Measurements from ENCODE around the gene F2R.

The F2R gene

GRCh38 chr5:76690704-76691466, 25.0 kb upstream of the F2R start:
- DNase-seq (ENCODE audit: low read depth): no peak

DNA sequence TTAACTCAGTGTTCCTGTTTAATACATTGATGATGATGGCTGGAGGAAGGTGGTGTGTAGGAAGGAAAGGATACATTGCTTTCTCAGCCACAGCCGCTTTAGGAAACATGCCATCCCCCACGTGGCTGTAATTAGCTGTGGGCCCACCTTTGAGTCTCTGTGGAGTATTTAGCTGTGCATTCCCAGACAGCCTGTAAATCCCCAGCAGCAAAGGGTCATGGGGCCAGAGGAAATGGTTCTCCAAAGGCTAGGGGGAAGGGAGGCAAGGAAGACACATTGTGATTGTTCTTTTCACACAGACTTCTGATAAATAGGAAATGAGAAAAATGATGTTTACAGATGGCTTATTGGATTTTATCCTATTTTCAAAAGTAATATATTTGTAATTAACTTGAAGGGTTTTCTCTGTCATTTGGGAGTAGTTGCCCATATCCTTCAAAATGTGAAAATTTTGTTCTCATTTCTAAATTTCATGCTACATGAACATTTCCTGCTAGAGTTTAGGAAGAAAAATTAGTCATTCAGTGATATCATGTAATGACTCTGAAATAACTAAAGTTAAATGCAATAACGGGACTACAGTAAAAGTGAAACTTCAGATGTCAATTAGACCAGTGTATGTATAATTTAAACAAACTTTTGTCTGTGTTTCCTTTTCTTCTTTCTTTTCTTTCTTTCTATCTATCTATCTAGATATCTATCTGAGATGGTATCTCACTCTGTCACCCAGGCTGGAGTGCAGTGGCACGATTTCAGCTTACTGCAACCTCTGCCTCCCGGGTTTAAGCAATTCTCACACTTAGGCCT, 24.3 kb upstream of the F2R start:
- no peak for DNase-seq (ENCODE audit: low read depth)

- no peak for DNase-seq (ENCODE audit: low read depth)
Observed at GRCh38 chr5:76692274-76692540, 23.7 kb upstream of the F2R start.

DNA sequence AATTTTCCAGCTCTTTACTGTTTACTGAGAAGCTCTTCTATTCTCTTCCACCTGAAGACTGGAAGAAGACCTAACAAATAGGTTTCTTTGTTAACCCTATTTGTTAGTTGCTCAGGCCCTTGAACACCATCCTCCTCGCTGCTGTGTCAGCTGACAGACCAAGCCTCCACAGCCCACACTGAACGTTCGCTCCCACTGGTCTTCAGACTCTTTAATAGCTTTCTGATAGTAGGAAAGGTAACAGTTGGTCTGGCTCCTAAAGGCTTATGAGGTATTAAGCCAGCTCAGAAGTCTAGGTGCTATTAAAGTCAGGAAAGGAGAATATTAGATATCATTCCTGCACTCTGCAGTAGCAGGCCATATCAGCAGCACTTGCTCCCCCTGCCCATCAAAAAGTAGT, 23.3 kb upstream of the F2R start:
- no peak for DNase-seq (ENCODE audit: low read depth)

- no peak for DNase-seq (ENCODE audit: low read depth)
Observed at GRCh38 chr5:76693141-76693540, 22.8 kb upstream of the F2R start.

- DNase-seq (ENCODE audit: low read depth): no peak
Observed at GRCh38 chr5:76694317-76694716, 21.6 kb upstream of the F2R start.

DNA sequence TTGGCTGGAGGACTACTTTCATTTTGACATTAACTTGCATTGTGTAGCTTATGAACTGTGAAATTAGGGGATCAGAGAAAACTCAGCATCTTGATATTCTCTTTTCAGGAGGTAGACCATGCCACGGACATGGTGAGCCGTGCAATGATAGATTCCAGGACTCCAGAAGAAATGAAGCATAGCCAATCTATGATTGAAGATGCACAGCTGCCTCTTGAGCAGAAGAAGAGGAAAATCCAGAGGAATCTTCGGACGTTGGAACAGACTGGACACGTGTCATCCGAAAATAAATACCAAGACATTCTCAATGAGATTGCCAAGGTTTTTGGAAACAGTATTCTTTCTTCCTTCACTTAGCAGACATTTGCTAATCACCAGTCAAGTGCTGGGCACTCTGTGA, 20.6 kb upstream of the F2R start:
- DNase-seq (ENCODE audit: low read depth): no peak

DNA sequence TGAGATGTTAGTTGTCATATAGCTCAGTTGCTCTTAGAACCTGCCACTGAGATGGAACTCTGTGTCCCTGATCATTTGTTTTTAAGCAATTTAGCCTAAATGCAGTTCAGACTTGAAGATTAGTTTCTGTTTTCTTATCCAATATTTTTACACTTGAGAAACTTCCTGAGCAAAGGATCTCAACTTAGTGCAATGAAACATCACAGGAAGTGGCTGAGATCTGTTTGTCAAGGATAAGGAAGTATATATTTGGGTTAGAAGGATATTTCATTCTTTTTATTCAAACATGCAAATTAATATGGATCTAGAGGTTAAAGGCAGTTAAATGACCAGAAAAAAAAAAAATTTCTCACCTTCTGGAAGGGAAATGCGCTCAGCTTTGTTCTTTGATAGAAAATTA, 19.7 kb upstream of the F2R start:
- DNase-seq (ENCODE audit: low read depth): no peak

GRCh38 chr5:76697670-76698069, 18.3 kb upstream of the F2R start:
- DNase-seq (ENCODE audit: low read depth): no peak

DNA sequence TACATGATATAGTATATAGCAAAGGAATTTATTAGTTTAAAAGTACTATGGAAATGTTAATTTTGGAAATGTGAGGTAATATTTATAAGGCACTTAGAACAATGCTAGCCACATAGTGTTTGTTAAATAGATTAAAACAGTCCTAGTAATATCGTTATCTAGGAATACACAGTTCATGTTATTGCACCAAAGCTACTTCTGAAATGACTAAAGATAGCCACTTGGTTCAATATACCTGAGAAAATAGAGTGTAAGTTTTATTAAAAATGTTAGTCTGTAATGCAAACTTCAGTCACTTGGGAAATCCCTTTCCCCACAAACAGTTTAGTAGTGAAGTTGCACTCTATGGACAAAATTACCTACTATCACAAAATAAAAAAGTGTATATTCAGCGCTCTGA, 15.4 kb upstream of the F2R start:
- DNase-seq (ENCODE audit: low read depth): no peak

DNA sequence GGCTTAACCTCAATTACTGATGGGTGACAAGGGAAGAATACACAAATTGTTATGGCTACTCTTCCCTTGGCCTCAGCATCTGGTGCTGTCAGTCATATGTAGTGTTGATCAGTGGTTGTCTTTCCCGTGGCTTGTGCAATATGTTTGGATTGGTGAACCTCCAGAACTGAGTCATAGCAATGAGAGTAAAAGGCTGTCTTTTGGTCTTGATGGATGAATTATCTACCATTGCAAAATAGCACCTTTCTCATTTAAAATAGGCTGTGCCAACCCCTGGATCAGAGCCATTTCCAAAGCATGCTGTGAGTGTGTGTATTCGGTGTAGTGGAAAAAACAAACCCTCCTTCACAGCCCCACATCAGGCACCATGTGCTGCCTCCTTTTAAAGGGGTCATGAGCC, 14.6 kb upstream of the F2R start:
- DNase-seq (ENCODE audit: low read depth): no peak

- DNase-seq (ENCODE audit: low read depth): no peak
Observed at GRCh38 chr5:76703707-76704106, 12.2 kb upstream of the F2R start.

GRCh38 chr5:76704131-76704663, 11.7 kb upstream of the F2R start:
- DNase-seq (ENCODE audit: low read depth): no peak

DNA sequence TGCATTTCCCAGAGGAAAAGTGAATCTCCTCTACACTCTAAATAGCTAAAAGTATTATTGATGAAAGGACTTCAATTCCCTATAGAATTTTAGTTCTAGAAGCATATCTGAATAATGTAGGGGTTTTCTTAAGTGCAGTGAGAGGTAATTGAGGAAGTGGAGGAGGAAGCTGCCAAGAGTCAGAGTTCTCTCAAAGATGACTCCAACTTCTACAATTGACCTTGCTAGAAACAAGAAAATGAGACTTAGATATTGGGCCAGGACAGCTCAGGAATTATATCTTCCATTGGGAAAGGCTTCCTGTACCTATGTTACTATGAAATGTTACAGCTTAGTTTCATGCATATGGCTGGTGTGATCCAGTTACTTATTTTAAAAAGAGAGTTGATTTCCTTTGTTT, 10.4 kb upstream of the F2R start:
- DNase-seq (ENCODE audit: low read depth): no peak

DNA sequence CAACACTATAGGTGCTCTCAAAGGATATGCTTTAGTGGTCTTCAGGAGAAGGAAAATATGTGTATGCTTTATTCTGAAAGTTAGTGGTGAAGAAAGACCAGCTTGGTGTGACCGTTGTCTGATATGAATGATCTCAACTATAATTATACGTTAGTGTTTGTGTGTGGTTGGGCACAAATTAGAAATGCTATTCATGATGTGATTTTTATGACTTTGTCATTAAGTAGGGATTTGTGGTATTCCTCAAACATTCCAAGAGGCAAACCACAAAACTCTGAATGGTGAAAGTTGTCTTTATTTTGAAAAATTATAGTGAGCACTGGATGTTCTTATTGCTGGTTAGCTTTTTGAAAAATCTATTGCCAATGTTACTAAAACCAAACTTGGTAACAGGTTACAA, 6.2 kb upstream of the F2R start:
- no peak for DNase-seq (ENCODE audit: low read depth)

DNA sequence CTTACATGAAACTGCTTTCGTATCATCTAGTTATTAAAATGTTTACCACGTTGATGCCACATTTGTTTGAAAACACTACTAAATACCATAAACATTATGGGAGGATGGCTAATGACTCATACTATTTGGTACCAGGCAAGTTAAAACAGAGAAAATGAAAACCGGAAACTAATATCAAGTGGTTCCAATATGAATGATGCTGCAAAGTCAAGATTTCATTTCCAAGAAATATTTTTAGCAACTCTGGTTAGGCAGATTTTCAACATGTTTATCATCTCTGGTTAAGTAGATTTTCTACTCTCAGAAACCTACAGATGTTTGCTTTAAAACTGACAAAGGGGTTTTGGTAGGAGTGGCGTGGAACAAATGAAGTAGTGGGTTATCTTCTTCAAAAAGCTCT, 4.9 kb upstream of the F2R start:
- no peak for DNase-seq (ENCODE audit: low read depth)

DNA sequence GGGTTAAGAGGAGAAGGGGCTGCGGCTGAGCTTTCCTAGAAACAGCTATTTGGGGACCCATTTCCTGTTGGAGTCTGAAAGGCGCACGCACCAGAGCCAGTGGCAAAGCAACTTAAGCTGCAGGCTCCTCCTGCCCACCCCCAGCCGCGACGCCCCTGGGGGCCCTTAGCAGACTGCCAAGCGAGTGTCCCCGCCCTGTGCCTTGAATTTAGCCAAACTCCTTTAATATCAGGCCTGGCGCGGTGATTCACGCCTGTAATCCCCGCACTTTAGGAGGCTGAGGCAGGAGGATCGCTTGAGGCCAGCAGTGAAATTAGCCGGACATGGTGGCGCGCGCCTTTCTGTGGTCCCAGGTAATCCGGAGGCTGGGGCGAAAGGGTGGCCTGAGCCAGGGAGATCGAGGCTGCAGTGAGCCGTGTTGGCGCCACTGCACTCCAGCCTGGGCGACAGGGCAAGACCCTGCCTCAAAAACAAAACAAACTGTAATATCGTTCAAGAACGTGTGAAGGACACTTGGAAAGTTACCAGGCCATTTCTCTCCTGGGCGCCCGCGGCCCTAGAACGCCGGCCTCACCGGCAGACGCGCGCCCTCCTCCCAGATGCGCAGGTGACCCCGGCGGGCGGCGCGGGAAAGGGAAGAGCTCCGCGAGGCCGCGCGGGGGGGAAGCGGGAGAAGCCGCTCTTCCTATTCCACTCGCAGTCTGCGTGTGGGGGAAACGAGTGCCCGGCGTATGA, 1.0 kb upstream of the F2R start:
- no peak for DNase-seq (ENCODE audit: low read depth)

- no peak for DNase-seq (ENCODE audit: low read depth)
Observed at GRCh38 chr5:76715486-76715735, 515 bp upstream of the F2R start.

- no peak for DNase-seq (ENCODE audit: low read depth)
Observed at GRCh38 chr5:76716456-76717157, 681 bp downstream of the F2R start.

DNA sequence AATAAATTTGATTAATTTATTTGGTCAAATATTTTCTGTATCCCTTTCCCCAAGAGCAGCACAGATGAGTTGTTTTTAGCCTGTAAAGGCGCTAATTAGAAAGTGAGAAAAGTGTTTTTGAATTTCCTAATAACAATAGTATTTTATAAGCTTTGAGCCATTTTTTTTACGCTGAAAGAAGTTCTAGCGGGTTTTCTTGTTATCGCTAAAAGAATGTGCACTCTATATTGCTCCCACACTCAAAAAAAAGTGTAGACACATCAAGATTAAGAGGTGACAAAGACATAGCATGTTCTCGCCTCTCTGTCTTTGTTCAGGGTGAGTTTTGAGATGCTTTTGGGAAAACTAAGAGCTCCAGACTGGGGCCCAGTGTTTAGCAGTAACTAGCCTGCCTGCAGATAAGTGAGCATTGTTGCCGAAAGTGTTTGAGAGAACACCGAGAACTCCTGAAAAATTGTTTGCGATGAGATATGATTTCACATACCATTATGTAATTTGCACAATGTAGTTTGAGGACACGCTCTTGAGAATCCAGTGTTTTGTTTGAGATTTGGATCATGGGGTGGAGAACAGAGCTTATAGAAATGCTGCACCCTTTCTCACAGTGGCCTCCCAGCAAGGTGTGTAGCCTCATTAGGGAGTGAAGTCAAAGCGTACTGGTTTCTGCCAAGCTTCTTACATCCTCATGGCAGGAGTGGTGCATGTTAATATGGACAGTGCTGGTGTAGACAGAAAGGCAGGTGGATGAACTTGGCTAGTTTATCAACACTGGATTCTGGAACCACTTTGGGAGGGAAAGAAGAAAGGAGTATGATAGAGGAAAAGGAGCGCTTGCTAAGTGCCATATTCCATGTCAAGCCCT, 1.5 kb downstream of the F2R start:
- no peak for DNase-seq (ENCODE audit: low read depth)

DNA sequence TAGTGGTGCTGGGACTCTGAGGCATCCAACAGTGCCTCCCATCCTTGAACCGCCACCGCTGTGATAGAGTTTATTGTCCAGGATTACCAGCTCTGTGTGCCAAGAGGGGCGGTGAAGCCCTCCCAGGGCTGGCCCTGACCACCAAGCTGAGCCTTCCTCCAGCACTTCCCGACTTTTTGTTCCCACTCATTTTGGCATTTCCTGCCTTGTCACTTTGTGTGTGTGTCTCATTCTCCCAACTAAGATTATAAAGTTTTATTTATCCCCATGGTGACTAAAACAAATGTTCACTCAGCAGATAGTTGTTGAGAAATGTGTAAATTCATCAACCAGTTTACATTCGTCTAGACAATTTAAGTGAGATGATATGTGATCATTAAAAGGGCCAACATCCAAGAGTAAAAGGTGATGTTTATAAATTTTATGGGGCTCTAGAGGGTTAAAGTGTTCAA, 2.5 kb downstream of the F2R start:
- no peak for DNase-seq (ENCODE audit: low read depth)

DNA sequence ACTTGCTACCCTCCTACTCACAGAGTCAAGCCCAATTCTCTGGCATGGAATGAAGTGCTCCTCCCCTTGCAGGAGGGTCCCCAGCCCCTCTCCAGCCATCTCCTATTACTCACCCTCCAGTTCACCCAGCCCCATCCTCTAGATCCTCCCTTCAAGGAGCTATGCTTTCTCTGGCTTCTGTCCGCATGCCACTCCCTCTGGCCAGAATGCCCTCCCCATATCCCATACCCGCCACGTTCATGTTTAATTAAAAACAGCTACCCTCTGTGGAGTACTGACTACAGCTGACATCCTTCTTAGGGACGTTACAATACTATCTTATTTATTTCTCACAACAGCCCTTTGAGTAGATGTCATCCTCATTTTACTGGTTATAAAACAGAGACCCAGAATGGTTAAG, 3.0 kb downstream of the F2R start:
- no peak for DNase-seq (ENCODE audit: low read depth)
